GM18499 (cell line): Measurements from ENCODE around the gene LRRC36.

Experiments used
- ATAC-seq: cut with Tn5 transposase; IDR thresholded peaks from one replicate; pipeline ENCODE4 v1.9.1; 2021; ENCODE audit warnings: moderate number of reproducible peaks; ENCODE audit not compliant: insufficient read depth, unreplicated experiment

LRRC36 gene

DNA sequence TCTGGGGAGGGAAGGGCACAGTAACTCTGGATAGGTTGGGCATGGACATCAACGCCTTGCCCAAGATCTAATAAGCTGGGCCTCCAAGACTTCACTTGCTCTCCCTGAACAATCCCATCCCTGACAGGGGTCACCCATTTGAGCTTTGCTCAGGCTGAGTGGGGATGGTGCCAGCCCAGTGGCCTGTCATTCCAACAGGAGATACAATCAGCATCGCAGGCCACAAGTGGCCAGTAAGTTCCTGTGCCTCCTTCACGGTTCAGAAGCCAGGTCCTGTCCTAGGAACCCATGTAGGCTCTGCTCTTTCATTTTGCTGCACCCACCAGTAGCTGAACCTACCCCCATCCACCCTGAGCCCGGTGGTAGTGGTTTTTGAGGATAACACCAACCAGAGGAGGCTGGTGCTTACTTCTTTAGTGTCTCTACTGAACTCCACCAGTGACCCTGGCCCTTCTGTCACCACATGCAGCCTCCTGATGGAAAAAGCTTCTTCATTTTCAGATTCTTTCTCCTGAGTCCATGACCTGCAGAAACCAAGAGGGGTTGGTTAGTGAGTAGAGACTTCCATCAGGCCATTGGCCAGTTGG is 32.4 kb upstream of the LRRC36 start:
- no peak for ATAC-seq

GRCh38 chr16:67294938-67295361 is 31.7 kb upstream of the LRRC36 start:
- no peak for ATAC-seq

GRCh38 chr16:67296420-67296819 is 30.2 kb upstream of the LRRC36 start:
- ATAC-seq, result no peak

- ATAC-seq, result no peak
Measured at GRCh38 chr16:67298277-67298676, 28.3 kb upstream of the LRRC36 start.

DNA sequence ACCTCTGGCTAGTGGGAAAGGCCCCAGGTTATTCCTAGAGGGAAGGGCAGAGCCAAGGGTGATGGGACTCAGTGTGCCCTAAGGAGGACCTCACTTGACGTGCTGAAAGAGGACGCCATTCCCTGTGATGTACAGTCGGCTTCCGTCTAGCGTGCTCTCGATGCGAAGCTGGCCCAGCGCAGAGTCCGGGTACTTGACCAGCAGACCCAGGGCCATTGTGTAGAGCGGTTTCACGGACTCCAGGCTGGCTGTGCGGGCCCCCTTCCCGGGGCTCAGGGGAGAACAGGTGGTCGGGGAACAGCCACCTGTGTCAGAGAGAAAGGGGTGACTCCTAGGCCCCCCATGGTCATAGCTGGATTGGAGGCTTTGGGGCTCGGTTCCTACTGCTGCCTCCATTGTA is 27.3 kb upstream of the LRRC36 start:
- no peak for ATAC-seq

- ATAC-seq, result no peak
Measured at GRCh38 chr16:67301080-67301782, 25.4 kb upstream of the LRRC36 start.

- ATAC-seq, result no peak
Measured at GRCh38 chr16:67302076-67302475, 24.5 kb upstream of the LRRC36 start.

- no peak for ATAC-seq
Measured at GRCh38 chr16:67302970-67303369, 23.6 kb upstream of the LRRC36 start.

DNA sequence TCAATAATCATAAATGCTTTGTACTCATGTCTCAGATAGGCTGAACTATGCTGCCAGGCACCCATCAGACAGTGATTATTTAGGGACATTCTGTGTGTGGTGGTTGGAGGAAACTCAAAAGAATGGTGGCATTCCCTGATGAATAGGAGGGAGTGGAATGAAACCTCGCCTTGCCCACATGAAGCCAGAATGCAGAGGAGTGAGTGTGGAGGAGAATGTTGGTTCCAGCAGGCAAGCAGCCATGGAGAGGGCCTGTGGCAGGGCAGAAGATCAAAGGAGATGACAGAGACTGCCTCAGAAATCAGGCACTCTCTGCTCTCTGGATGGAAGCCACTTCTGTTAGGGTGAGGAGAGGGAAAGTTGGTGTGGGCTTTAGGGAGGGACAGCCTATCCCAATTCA is 22.6 kb upstream of the LRRC36 start:
- ATAC-seq, result no peak

- ATAC-seq, result no peak
Measured at GRCh38 chr16:67305216-67306071, 21.2 kb upstream of the LRRC36 start.

GRCh38 chr16:67310561-67310960 is 16.1 kb upstream of the LRRC36 start:
- ATAC-seq, result no peak

DNA sequence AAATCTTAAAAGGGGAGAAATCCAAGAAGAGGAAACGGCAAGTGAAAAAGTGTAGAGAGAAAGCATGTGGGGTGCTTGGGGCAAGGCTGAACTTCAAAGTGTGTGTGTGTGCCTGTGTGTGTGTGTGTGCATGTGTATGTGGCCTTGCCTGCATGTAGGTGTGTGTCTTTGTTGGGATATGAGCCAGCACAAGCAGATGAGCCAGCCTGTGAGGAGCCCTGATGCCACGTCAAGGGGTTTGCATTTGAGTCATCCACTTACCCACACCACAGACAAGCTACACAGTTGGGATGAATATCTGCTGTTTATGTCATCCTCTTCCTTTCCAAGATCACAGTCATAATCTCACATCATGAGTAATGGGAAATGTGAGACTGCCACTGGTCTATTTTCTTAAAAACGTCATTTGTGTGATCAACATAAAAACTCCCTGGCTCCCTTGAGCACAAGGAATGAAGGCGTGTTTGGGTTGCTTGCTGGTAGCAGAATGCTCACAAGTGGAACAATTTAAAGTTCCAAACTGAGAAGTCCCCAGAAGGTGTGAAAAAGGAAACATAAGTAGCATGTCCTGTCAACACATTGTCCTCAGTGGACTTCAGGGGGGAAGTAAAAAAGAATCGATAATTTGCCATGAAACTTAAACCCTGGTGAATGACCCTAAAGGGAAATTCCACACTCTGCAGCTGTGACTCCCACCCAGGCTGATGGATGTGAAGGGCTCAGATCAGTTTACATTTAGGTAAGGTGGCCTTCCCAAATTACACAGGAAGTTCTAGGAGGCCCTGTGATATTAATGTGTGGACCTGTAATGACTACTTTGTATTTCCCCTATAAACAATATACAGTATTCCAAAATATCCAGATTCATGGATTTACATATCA is 14.8 kb upstream of the LRRC36 start:
- peak; percentile 42 for ATAC-seq

GRCh38 chr16:67312719-67313118 is 13.9 kb upstream of the LRRC36 start:
- no peak for ATAC-seq

DNA sequence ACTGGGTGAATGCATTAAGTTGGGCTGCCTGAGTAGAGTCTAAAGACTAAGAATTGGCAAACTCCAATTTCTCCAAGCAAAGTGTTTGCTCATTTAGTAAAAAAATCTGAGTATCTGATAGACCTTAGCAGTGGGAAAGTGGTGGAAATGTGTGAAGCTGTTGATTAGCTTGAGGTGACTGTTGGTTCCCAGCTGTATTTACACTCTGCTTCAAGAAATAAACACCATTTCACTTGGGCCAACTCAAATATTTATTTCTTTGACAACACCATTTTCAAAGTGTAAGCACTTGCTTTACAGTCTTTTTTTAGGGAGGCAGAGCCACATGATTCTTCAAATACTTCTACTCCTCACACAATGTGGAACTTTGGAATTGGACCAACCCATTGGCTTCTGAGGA is 8.8 kb upstream of the LRRC36 start:
- ATAC-seq, result no peak

GRCh38 chr16:67326115-67326471 is 522 bp upstream of the LRRC36 start:
- no peak for ATAC-seq

DNA sequence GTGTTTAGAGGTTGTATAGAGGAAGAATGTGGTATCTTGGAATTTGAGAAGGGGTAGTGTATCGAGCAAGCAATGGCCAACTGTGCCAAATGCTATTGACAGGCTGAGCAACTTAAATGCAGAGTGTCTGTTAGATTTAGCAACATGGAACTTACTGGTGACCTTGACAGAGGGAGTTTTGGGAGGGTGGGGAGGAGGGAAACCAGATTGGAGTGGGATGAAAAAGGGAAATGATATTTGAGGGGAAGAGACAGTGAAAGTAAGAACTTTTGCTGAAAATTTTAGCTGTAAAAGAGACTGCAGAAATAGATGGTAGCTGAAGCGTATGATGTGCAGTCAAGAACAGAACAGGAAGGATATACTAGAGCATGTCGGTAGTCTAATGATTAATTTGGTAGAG is 1.1 kb downstream of the LRRC36 start:
- no peak for ATAC-seq

- ATAC-seq, result no peak
Measured at GRCh38 chr16:67329901-67330300, 3.3 kb downstream of the LRRC36 start.

- ATAC-seq, result no peak
Measured at GRCh38 chr16:67333315-67333714, 6.7 kb downstream of the LRRC36 start.

GRCh38 chr16:67336116-67336515 is 9.5 kb downstream of the LRRC36 start:
- ATAC-seq, result no peak

- no peak for ATAC-seq
Measured at GRCh38 chr16:67336648-67337047, 10.0 kb downstream of the LRRC36 start.
